Body of pancreas (tissue), 4 donors: ENCODE measurements around the gene TSSK2. TPM values are rescaled to one million over a fixed set of nuclear protein-coding genes. Genes with fewer than 3 reads are reported as not detected.
"Not testable (repeated sequence)": the region's sequence is repeated elsewhere in the genome, so short reads cannot be mapped to it uniquely, and the experiment has no call there.

Source experiments
- ATAC-seq: fragments of 150-250 bp; one replicate; pipeline ENCODE4 v1.9.1; 2016
- DNase-seq, 4 donors: peaks; one replicate each; pipeline ENCODE4 v3.0.0-alpha.2; 2019
- H3K27ac ChIP-seq, 4 donors: fragments of 200-600 bp; sonication (generic); 1 replicate in 3 of 4; 2 replicates in 1 of 4; pipeline versions ENCODE4 v1.5.1 to v1.6.1; 2016 to 2019; ENCODE audit warnings: mild to moderate bottlenecking in 1 of 4, mixed read lengths in 1 of 4, moderate library complexity in 1 of 4
- H3K27me3 ChIP-seq, 2 donors: fragments of 200-600 bp; sonication (generic); one replicate each; pipeline ENCODE4 v1.6.0; 2016; ENCODE audit warnings: mild to moderate bottlenecking in 1 of 2
- H3K36me3 ChIP-seq, 2 donors: fragments of 200-600 bp; sonication (generic); replicated peaks in 1 of 2; 2 replicates each; pipeline ENCODE4 v1.5.1; 2016; ENCODE audit warnings: low read depth in 2 of 2; ENCODE audit not compliant: insufficient read depth in 1 of 2
- H3K4me1 ChIP-seq: fragments of 200-600 bp; sonication (generic); one replicate; pipeline ENCODE4 v1.6.0; 2016
- H3K4me3 ChIP-seq, 2 donors: fragments of 200-600 bp; sonication (generic); 1 replicate in 1 of 2; 2 replicates in 1 of 2; pipeline ENCODE4 v1.5.1; 2016 to 2019
- H3K9me3 ChIP-seq, 3 donors: fragments of 200-600 bp; sonication (generic); 1 replicate in 2 of 3; 2 replicates in 1 of 3; pipeline ENCODE4 v1.5.1; 2016
- POLR2A ChIP-seq, 3 donors: fragments of 450-650 bp; IDR thresholded peaks; one replicate each; pipeline ENCODE4 v1.6.1; 2016; ENCODE audit warnings: antibody characterized with exemption in 3 of 3, mild to moderate bottlenecking in 2 of 3
- WGBS, 2 donors: methylation state at CpG; one replicate each; pipeline ENCODE4 v1.1.5; 2017; 5-methylcytosine and 5-hydroxymethylcytosine counted together
- intact Hi-C: fragments of 100-400 bp; cut with DNase I; formaldehyde crosslinking; loops from one replicate; pipeline ENCODE4 v1.15.1; 2023
- total RNA-seq, 2 donors: library from RNA; depleted of rRNA; stranded (reverse); fragments of >200 nt; gene quantifications; one replicate each; pipeline ENCODE4 v1.1.0, GENCODE V29; 2016
- TF ChIP-seq, protein P1 (sequence below), 7 experiments: fragments of 450-650 bp in 4 of 7; fragments of 200-600 bp in 3 of 7; sonication (generic) in 3 of 7; IDR thresholded peaks; one replicate each; pipeline ENCODE4 v1.5.1; 2016 to 2019; ENCODE audit warnings: antibody characterized with exemption in 7 of 7

The TSSK2 gene
- total RNA-seq, 2 donors from 2014 or later = 0.33 TPM; not detected in 1

DNA sequence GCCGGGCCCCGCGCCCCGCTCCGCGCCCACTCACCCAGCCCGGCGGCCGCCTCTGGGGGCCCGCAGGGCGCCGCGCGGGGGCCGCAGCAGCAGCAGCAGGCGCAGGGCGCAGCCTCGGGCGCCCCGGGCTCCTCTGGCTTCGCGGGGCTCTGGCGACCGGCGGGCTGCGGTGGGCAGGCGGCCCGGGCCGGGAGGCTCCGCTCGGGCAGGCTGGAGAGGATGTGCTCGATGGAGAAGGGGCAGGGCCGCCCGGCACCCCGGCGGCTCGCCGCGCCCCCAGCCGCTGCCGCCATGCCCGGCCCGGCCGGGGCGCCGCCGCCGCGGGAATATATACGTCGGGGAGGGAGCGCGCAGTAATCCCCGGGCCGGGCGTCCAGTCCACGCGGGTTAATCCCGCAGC lies 18.9 kb downstream of the TSSK2 start, which contains the start of gene GSC2:
Gene GSC2 (minus strand): TSS at position 302 of the 400 bp plus-strand sequence. CDS start 9 bp downstream, at position 293.
- intact Hi-C loops = loop anchor here (5.0 kb wide), 1 partner anchor 482 kb away; no protein-coding TSS in a partner anchor
- WGBS, 2 donors = 4% methylated on average over 57 of the region's 59 CpGs; no CpG with 5 or more reads in 1 of the 2 donors

DNA sequence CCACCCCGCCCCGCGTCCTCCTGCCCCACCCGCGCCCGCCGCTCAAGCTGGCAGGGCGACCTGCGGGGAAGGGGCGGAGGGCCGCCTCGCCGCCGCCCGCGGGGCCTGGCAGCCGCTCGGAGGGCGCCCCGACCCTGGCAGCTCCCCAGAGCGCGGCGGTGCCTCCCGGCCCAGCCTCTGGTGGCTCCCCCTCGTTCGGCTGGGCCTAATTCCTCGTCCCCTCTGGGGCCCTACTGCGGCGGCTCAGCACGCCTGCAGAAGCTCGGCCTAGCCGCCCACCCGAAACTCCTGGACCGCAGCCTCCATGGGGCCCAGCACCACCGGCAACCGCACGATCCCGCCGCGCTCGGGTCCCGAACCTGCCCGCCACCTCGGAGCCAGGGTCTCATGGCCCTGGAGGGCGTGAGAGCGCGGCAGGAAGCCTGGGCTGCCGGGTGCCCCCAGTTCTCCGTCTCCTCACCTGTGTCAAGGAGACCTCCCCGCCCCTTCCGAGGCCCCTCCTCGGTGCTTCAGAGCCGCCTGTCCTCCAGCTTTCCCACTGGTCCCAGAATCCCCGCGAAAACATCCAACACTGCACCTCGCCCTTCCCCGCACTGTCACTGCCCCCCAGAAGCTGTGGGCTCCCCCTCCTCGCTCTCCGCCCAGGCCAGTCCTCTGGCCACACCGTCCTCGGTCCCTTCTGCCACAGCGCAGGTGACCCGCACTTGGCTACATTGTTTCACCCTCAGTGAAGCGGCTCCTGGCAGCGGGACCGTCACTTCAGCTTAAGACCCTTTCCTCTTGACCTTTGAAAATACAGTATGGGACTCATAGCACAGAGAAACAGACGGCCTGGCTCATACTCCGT lies 19.6 kb downstream of the TSSK2 start:
- intact Hi-C loops = no loop called here
- Histone ChIP-seq H3K36me3 (no peaks in the 10 kb centered on the region), H3K27me3 (peaks cover 0 to 21% of the 10 kb centered on the region in 2 donors), H3K4me3 (no peak overlapping the region), H3K27ac (no peak overlapping the region), H3K4me1 (peaks cover 9% of the 10 kb centered on the region), H3K9me3 (no peaks in the 10 kb centered on the region)
- ATAC-seq (no peak), DNase-seq (no peak)
- 9 to 17% methylated on average over 19 to 48 of the region's 68 CpGs for WGBS, 2 donors
- no peak for TF ChIP-seq POLR2A (IDR thresholded peaks at IDR 0.05)
- TF ChIP-seq, protein P1, sequence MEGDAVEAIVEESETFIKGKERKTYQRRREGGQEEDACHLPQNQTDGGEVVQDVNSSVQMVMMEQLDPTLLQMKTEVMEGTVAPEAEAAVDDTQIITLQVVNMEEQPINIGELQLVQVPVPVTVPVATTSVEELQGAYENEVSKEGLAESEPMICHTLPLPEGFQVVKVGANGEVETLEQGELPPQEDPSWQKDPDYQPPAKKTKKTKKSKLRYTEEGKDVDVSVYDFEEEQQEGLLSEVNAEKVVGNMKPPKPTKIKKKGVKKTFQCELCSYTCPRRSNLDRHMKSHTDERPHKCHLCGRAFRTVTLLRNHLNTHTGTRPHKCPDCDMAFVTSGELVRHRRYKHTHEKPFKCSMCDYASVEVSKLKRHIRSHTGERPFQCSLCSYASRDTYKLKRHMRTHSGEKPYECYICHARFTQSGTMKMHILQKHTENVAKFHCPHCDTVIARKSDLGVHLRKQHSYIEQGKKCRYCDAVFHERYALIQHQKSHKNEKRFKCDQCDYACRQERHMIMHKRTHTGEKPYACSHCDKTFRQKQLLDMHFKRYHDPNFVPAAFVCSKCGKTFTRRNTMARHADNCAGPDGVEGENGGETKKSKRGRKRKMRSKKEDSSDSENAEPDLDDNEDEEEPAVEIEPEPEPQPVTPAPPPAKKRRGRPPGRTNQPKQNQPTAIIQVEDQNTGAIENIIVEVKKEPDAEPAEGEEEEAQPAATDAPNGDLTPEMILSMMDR (IDR thresholded peaks at IDR 0.05) = no peak

More for the DNA sequence above, 18.9 kb downstream of the TSSK2 start, which contains the start of gene GSC2:
- Histone ChIP-seq H3K9me3 (no peaks in the 10 kb centered on the region), H3K27me3 (peaks cover 0 to 21% of the 10 kb centered on the region in 2 donors), H3K27ac (no peak within 1 kb of the TSS), H3K4me3 (no peak within 1 kb of the TSS), H3K36me3 (no peaks in the 10 kb centered on the region), H3K4me1 (peaks cover 9% of the 10 kb centered on the region)
- ATAC-seq = no peak
- DNase-seq = no peak
- TF ChIP-seq, protein P1 (IDR thresholded peaks at IDR 0.05) = no peak
- no peak for TF ChIP-seq POLR2A (IDR thresholded peaks at IDR 0.05)

DNA sequence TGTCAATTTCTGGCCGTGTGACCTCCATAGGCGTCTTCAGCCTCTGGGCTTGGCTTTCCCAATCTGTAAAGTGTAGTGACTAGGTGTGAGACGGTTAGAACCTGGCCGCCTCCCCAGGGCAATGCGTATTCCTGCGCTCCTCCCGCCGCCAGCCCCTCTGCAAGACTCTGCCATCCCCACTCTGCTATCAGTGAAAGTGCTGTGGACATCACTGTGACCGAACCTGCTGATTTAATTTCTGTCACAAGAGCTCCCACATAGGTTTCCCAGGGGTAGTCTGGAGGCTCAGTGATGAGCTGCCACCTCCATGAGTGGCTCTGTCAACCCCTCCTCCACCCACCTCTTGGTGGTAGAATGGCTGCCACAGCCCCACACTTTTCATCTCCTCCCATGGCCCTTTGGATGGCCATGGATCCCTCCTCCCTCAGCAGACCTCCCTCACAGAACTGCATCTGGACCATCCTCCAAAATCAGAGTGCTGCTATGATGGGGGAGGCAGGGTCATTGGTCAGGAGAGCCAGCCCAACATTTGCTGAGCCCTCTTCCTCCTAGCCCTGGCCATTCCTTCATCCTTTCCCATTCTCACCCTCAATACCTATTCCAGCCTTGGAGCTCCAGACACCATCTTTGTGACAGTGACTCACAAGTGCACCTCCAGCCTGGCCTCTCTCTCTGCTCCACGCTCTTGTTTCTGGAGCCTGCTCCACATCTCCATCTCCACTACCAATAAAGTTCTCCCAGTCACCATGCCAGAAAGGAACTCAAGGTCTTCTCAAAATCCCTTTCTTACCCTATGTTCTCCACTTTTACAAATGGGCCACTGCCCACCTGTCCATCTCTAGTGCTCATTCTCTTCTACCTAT lies 20.5 kb downstream of the TSSK2 start:
- Histone ChIP-seq H3K27me3 (peaks cover 0 to 21% of the 10 kb centered on the region in 2 donors), H3K36me3 (no peaks in the 10 kb centered on the region), H3K9me3 (no peaks in the 10 kb centered on the region), H3K4me3 (no peak overlapping the region), H3K27ac (no peak overlapping the region), H3K4me1 (peaks cover 9% of the 10 kb centered on the region)
- TF ChIP-seq, protein P1 (IDR thresholded peaks at IDR 0.05) = no peak
- TF ChIP-seq POLR2A (IDR thresholded peaks at IDR 0.05) = no peak
- intact Hi-C loops = no loop called here
- ATAC-seq (no peak), DNase-seq (no peak)
- WGBS, 2 donors = 47 to 59% methylated on average over 3 to 10 of the region's 10 CpGs

DNA sequence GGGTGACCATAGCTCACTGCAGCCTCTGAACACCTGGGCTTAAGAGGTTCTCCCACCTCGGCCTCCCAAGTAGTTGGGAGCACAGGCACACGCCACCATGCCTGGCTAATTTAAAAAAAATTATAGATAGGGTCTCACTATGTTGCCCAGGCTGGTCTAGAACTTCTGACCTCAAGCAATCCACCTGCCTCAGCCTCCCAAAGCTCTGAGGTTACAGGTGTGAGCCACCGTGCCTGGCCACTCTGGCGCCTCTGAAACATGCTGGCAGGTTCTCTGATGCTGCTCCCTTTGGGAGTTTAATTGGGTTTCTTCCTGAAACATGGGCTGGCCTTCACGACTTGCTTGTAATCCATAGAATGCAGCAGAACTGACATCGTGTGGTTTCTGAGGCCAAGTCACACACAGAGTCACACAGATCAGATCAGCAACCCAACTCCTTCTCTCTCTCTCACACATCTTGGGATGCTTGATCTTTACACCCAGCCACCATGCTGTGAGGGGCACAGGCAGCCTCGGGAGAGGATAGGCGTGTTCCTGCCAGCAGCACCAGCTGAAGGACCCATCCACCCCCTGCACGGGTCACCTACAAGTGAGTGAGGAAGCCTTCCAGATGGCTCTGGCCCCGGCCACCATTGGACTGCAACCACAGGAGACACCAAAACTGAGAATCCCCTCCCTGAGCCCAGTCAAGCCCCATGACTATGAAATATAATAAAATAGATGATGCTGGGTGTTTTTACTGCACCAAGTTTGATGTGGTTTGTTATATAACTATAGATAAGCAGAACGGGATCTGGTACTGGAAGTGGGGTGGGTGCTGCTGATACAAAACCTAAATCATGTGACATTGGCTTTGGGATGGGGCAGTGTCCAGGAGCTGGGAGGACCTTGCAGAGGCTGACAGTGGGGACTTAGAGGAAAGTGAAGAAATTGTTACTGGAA lies 22.1 kb downstream of the TSSK2 start:
- Histone ChIP-seq H3K27ac (no peak overlapping the region), H3K36me3 (no peaks in the 10 kb centered on the region), H3K4me1 (peaks cover 9% of the 10 kb centered on the region), H3K27me3 (peaks cover 0 to 21% of the 10 kb centered on the region in 2 donors), H3K9me3 (no peaks in the 10 kb centered on the region), H3K4me3 (no peak overlapping the region)
- no peak for TF ChIP-seq POLR2A (IDR thresholded peaks at IDR 0.05)
- TF ChIP-seq, protein P1 (IDR thresholded peaks at IDR 0.05) = no peak
- ATAC-seq = no peak
- WGBS, 2 donors = 44 to 67% methylated on average over 9 to 11 of the region's 11 CpGs
- DNase-seq = no peak
- intact Hi-C loops = no loop called here

DNA sequence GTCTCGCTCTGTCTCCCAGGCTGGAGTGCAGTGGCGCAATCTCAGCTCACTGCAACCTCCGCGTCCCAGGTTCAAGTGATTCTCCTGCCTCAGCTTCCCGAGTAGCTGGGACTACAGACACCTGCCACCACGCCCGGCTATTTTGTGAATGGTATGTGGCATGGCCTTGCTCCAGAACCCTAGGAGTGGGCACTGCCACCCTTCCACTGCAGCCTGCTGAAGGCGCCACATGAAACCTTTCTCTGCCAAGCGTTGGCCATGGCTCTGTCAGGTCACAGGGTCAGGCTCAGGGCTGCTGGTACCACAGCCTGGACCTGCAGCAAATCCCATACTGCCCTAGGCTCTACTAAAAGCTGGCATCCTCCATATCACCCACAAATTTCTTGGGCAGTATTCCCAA lies 25.0 kb downstream of the TSSK2 start:
- ATAC-seq, H3K36me3 ChIP-seq, DNase-seq, H3K27ac ChIP-seq, intact Hi-C loops, H3K4me3 ChIP-seq, H3K4me1 ChIP-seq, H3K9me3 ChIP-seq: not testable (repeated sequence)
- 77 to 82% methylated on average over 8 to 9 of the region's 9 CpGs for WGBS, 2 donors
- H3K27me3 ChIP-seq = peaks cover 0 to 14% of the 10 kb centered on the region in 2 donors

DNA sequence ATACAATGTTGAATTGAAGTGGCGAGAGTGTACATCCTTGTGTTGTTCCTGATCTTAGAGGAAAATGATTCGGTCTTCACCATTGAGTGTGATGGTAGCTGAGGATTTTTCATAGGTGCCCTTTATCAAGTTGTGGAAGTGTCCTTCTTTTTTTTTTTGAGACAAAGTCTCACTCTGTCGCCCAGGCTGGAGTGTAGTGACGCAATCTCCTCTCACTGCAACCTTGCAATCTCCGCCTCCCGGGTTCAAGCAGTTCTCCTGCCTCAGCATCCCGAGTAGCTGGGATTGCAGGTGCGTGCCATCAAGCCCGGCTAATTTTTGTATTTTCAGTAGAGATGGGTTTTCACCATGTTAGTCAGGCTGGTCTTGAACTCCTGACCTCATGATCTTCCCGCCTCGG lies 27.5 kb downstream of the TSSK2 start:
- DNase-seq, ATAC-seq, H3K9me3 ChIP-seq, intact Hi-C loops, H3K36me3 ChIP-seq, H3K27me3 ChIP-seq, H3K4me3 ChIP-seq, H3K4me1 ChIP-seq, H3K27ac ChIP-seq: not testable (repeated sequence)
- 72 to 74% methylated on average over 11 of the region's 11 CpGs for WGBS, 2 donors
